Adrenal gland (tissue), 5 donors: ENCODE results near the gene STX3.

Source experiments
- POLR2A ChIP-seq, 2 donors: fragments of 450-650 bp; IDR thresholded peaks; one replicate each; pipeline ENCODE4 v1.6.1; 2017; ENCODE audit warnings: antibody characterized with exemption in 2 of 2, mild to moderate bottlenecking in 2 of 2, moderate library complexity in 1 of 2
- TF ChIP-seq, protein P1 (sequence below), 6 experiments: fragments of 450-650 bp in 4 of 6; fragments of 200-600 bp in 2 of 6; sonication (generic) in 1 of 6; IDR thresholded peaks; 1 replicate in 5 of 6; 2 replicates in 1 of 6; pipeline versions ENCODE4 v1.5.1 to v1.8.0; 2016 to 2021; ENCODE audit warnings: antibody characterized with exemption in 6 of 6, mild to moderate bottlenecking in 2 of 6, moderate library complexity in 1 of 6
- donor health status: DM: no; HTN: no; CAD: no.

- TF ChIP-seq, protein P1, sequence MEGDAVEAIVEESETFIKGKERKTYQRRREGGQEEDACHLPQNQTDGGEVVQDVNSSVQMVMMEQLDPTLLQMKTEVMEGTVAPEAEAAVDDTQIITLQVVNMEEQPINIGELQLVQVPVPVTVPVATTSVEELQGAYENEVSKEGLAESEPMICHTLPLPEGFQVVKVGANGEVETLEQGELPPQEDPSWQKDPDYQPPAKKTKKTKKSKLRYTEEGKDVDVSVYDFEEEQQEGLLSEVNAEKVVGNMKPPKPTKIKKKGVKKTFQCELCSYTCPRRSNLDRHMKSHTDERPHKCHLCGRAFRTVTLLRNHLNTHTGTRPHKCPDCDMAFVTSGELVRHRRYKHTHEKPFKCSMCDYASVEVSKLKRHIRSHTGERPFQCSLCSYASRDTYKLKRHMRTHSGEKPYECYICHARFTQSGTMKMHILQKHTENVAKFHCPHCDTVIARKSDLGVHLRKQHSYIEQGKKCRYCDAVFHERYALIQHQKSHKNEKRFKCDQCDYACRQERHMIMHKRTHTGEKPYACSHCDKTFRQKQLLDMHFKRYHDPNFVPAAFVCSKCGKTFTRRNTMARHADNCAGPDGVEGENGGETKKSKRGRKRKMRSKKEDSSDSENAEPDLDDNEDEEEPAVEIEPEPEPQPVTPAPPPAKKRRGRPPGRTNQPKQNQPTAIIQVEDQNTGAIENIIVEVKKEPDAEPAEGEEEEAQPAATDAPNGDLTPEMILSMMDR (IDR thresholded peaks at IDR 0.05), result no peak
- TF ChIP-seq POLR2A (IDR thresholded peaks at IDR 0.05), result peak in 1 of 2 donors; percentile 59
Measured at GRCh38 chr11:59755701-59756557, 753 bp downstream of the STX3 start.
